8988T (cell line): ENCODE measurements around the gene PICK1.
"Not testable (repeated sequence)": the region's sequence is repeated elsewhere in the genome, so short reads cannot be mapped to it uniquely, and the experiment has no call there.

Source experiments
- DNase-seq: peaks from one replicate; pipeline ENCODE4 v3.0.0; 2011

Gene PICK1

DNA sequence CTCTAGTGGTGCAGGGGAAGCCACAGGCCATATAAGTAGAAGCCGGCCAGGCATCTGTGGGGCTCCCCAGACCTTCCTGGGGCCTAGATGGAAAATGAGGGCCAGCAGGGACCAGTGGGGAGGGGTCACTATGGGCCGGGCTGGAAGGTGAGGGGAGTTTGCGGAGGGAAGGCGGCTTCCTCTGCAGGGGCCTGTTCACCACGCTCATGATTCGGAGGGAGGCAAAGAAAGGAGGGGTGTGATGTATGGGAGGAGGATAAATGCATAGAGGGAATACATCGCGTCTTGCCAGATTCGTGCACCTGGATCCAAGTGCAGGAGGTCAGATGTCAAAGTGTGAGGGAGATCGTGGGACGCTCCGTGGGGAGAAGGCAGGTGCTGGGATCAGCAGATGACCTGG, 19.9 kb downstream of the PICK1 start:
- DNase-seq: no peak

GRCh38 chr22:38077595-38077994, 20.4 kb downstream of the PICK1 start:
- no peak for DNase-seq

DNA sequence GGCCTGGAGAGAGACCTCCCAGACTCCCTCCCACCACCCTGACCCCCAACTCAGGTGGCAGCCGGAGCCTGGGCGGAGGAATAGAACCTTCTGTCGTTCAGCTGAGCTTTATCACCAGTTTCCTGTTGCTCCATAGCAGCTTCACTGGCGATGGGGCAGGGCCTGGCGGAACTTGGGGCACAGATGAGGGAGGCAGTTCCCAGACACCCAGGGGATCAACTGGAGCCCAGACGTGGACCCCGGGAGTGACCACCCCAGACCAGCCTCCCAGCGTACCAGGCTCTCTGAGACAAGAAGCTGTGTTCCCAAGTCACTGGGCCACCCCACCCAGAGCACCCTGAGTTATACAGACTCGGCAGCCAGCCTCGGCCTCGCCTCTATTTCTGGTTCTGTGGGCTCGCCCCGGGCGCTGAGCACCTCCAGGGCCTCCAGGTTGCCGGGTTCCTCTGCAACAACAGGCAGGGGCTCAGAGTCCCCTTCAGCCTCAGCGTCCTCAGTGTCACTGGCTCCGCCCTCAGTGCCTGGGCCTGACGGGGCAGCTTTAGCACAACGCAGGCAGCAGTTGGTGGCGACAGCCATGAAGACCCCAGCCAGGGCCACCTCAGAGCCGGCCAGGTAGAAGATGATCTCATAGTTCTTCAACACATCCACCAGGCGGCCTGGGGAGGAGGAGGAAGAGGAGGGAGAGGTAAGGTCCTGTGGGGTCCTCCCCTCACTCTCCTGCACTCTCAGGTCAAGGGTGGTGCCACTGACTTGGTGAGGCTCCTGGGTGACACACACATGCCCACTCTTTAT, 21.0 kb downstream of the PICK1 start:
- DNase-seq: no peak

GRCh38 chr22:38079208-38079607, 22.0 kb downstream of the PICK1 start:
- DNase-seq: not testable (repeated sequence)

DNA sequence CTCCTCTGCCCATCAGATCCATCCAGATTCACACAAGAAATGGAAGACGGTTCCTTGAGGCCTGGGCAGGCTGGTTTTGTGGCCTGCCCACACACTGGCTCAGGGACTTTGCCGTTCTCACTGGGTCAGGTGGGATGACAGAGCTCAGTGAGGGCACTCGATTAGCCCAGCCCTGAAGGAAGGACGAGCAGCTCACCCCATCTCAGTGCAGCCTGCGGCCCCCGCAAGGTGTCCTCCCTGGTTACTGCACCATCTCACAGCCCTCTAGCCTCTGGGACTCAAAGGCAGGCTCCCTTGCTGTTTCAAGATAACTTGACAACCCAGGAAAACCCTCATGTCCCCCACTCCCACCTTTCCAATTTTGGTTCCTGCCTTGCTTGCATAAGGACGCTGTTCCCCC, 22.6 kb downstream of the PICK1 start:
- DNase-seq: no peak

DNA sequence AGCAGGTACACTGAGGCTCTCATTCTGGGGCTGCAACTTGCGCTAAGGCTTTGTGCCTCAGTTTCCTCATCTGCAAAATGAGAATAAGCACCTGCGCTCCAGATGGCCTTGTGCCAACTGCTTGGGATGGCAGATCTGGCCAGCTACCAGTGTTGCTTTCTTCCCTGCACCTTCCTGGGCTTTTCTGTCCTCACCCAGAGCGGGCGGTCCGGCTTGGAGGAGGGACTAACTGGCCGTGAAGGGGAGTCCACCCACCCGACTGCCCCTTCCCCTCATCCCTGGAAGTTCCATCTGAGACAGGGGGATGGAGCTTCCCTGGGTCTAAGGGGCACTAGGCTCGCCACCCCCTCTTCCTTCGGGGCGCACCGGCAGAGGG, 23.3 kb downstream of the PICK1 start:
- no peak for DNase-seq

- no peak for DNase-seq
These were observed 23.8 kb downstream of the PICK1 start for GRCh38 chr22:38080850-38081635.

- no peak for DNase-seq
These were observed 24.4 kb downstream of the PICK1 start for GRCh38 chr22:38081636-38081940.

GRCh38 chr22:38081941-38082828, 25.0 kb downstream of the PICK1 start:
- no peak for DNase-seq

DNA sequence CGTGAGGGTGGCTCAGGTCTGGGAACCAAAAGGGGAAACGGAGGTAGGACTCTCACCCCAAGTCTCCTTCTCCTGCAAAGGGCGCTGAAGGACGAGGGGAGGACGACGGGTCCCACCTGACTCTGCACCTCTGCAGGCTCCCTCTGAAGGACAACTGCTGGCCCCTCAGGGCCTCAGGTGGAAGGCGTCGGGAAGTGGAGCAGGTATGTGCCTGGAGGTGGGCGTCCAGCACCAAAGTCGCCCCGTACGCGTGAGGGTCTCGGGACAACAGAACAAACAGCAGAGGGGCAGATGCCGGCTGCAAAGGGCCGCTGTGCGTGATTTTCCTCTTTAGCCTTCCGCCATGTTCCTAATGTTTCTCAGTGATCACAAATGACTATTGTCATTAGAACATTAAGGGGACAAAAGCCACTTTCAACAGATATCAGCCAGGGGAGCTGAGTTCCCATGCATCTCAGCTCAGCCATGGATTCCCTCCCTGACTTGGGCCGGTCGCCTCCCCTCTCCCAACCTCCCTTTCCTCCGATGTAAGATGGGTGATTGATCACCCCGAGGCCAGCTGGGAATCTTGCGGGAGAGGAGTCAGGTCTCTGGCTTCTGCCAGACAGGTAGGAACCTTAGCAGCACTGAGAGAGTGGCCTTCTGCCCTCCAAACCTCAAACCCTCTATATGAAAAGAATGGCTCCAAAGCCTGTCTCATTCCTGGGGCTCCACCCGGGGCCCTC, 25.9 kb downstream of the PICK1 start:
- DNase-seq: no peak

DNA sequence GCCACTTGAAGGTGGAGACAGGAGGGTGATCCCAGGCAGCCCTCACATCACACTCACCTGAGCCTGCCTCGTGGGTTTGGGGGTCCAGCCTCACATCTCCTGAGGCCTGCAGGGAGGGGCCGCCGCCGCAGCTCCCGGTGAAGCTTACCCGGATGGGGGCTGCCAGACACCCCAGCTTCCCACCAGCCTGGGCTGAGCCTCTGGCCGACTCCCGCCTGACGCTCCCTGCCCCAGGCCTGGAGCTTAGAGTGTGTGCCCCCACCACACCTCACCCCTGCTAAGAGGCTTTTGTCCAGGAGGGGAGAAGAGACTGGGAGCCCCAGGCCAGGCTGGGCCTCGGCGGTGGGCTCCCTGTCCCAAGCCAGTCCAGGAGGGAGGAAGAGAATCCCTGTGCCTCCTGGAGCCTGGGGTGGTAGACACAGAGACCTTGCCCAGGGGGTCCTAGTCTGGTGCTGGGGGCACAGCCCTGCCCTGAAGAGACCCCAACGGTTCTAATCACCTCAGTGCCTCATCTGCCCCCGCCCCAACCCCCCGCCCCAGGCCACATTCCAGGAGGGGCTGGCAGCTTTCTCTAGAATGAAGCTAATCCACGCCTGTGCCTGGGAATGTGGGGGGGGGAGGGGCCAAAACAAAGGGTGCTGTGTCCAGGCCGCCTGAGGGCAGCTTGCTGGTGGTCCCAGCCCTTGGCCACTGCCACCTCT, 26.9 kb downstream of the PICK1 start, which contains the start of gene SLC16A8:
TSS of gene SLC16A8 (minus strand) at position 254 of the 701 bp plus-strand sequence. CDS start 1,311 bp downstream, outside the sequence.
- DNase-seq: no peak

- DNase-seq: no peak
These were observed 27.9 kb downstream of the PICK1 start for GRCh38 chr22:38085056-38085455.

- DNase-seq: no peak
These were observed 28.3 kb downstream of the PICK1 start for GRCh38 chr22:38085501-38085900.

- DNase-seq: no peak
These were observed 29.0 kb downstream of the PICK1 start for GRCh38 chr22:38086001-38086845.

DNA sequence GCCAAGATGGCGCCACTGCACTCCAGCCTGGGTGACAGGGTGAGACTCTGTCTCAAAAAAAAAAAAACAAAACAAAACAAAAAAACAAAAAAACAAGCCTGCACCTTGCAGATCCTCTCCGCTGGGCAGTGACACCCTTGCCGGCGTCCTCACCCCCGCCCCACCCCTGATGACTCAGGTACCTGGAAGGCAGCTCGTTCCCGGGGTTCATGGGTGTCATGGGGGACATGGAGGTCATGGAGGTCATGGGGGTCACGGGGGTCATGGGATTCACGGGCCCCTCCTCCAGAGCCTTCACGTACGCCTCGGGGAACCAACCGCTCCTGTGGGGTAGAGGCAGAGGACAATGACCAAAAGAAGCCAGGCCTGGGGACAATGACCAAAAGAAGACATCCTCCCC, 29.7 kb downstream of the PICK1 start:
- DNase-seq: no peak

- DNase-seq: no peak
These were observed 30.7 kb downstream of the PICK1 start for GRCh38 chr22:38087855-38088254.

- no peak for DNase-seq
These were observed 31.6 kb downstream of the PICK1 start for GRCh38 chr22:38088629-38089473.

GRCh38 chr22:38089474-38089851, 32.3 kb downstream of the PICK1 start:
- DNase-seq: no peak

DNA sequence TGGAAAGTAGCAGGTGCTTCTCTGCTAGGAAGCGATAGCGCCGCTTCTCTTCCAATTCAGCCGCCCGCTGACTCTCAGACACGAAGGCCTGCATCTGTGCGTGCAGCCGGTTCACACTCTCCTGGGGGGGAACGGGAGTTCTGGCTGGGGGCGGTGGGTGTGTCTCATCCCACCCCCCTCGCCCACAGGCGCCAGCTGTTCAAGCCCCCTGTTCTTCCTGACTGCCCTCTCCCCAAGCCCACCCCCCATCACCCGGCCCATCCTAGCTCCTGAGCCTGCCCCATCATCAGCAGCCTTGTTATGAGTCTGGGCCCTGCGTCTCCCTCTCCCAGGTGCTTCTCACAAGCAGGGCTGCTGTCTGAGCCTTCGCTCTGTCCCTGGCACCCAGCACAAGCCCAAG, 39.9 kb downstream of the PICK1 start:
- no peak for DNase-seq
